Measurements from ENCODE around the gene MTNR1B.

- TF ChIP-seq, protein P1, sequence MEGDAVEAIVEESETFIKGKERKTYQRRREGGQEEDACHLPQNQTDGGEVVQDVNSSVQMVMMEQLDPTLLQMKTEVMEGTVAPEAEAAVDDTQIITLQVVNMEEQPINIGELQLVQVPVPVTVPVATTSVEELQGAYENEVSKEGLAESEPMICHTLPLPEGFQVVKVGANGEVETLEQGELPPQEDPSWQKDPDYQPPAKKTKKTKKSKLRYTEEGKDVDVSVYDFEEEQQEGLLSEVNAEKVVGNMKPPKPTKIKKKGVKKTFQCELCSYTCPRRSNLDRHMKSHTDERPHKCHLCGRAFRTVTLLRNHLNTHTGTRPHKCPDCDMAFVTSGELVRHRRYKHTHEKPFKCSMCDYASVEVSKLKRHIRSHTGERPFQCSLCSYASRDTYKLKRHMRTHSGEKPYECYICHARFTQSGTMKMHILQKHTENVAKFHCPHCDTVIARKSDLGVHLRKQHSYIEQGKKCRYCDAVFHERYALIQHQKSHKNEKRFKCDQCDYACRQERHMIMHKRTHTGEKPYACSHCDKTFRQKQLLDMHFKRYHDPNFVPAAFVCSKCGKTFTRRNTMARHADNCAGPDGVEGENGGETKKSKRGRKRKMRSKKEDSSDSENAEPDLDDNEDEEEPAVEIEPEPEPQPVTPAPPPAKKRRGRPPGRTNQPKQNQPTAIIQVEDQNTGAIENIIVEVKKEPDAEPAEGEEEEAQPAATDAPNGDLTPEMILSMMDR (IDR thresholded peaks at IDR 0.05): no peak
- no peak for TF ChIP-seq EZH2 (IDR thresholded peaks at IDR 0.05; ENCODE audit: borderline replicate concordance, insufficient read depth, low read depth, low read length, poor library complexity, severe bottlenecking)
Observed at GRCh38 chr11:92960886-92961285, 8.6 kb upstream of the MTNR1B start.

Measured in B cell (primary cell).